NCI-H2081 (cell line): ENCODE measurements around the gene UPP1.
A peak's percentile ranks its signal among the peaks of the same experiment; 100 is the strongest.
"Not testable (repeated sequence)": the region's sequence is repeated elsewhere in the genome, so short reads cannot be mapped to it uniquely, and the experiment has no call there.

Source experiments
- DNase-seq, 2 experiments: peaks; one replicate each; lab custom pipeline; 2025; lab: John Stamatoyannopoulos, UW

Gene UPP1

DNA sequence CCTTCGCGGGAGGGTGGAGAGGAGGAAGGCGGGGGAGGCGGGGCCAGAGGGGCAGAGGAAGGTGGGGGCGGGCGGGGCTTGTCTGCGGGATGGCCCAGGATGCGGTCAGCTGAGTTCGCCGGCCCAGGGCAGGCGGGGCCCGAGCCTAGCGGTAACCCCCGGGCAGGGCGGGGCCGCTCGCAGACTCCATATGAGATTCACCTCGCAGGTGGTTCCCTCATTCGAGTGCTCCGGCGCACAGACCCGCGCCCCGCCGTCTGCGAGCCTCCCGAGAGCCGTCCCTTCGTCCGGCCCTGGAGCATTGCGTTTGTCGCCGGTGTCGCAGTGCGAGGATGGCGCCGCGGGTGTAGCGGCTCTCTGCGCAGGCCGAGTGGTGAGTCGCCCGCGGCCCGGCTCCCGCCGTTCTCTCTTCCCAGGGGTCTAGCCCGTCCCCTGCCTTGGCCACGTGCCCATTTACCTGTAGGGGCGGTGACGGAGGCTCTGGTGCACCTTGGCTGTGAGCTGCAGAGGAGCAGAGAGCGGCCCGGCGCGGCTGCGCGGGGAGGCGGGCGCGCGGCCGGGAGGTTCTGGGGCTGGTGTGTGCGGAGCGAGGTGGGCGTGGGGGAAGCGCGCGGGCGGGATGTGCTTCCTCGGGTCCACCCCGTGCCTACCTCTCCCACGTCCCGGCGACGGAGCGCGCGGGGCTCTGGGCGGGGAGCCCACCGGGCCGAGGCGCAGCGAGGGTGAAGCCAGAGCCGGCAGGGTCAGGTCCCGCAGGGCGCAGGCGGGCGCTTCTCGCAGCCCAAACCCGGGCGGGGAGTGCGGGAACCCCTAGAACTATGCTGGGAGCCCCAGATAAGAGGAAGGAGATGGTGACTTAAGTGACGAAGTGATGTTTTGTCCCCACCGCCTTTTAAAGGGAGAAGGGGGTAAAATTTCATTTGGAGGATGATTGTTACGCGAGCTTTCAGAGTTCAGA, at the start of gene UPP1:
TSS of gene UPP1 (plus strand) at position 220 of the 958 bp plus-strand sequence. CDS start 5,519 bp downstream, outside the sequence.
- peak; percentile 74 to 75 for DNase-seq

DNA sequence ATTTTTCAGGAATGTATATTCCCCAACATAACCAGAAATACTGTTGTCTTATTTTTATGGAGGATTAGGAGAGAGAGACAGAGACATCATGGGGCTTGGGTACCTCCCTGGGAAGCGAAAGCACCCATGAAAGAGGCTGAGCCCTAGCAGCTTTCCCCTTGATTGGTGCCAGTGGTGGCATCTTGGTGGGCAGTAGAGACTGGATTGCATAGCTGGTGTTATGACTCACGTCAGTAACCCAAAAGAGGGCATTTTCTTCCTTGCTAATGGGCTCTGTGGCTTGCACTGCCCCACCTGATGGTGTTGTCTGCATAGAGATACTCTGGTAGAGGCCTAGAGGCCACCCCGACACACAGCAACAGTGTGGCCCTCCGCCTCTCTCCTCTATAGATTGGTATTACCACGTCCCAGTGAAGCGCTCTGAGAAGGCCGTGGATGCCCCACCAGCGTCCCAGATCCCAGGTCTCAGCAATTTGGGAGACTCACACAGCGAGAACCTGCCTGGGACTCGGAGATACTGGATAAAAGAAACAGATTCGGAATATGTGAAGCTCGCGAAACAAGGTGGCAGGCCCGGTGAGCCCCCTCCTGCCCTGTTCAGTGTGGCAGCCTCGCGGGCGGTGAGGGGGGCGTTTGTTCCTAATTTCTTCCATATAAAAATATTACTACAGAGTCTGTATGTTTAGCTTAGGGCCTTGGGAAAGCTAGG, 48.0 kb upstream of the UPP1 start:
- DNase-seq: no peak

DNA sequence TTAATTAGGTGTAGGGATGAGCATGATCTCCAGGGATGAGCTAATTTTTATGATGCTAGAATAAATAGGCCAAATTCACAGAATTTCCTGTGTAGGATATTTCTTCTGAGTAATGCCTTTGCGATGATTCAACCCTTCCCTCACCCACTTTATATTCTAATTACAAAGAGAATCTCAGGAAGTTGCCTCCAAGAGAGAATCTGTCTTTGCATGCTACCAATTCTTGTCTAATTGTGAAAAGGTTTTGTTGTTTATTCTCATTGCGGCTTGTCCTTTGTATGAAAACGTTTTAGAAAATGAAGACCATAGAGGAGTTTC, 47.5 kb upstream of the UPP1 start:
- DNase-seq: no peak

DNA sequence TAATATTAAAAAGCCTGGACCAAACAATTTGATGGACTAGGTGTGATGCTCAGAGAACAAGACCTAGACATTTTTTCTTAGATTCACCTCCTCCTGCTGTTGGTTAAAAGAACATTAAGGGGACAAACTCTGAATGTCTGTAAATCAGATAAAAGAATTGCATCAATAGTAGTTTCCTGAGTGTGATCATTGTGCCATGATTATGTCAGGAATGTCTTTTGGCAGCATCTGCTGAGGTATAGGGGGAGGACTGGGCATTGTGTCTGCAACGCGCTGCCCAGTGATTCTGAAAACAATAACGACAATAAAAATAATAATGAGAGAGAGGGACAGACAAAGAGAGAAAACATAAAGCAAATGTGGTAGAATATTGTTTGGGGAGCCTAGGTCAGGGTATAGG, 46.8 kb upstream of the UPP1 start:
- DNase-seq: no peak

DNA sequence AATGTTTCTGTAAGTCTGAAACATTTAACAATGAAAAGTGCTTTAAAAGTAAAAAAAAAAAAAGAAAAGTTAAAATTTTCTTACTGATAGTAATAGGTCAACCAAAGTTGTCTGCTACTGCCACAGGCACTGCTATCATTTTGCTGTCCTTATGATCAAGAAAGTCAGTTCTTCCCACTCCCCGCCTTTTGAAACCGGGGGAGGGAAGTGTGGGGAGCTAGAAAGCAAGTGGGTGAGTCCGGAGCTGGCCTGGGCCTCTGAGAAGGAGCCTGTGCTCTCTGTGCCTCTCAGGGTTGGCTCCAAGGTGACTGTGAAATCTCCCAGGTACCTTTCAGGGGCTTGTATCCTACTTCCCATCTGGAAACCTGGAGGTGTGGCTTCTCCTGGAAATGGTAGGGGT, 46.4 kb upstream of the UPP1 start:
- DNase-seq: no peak

DNA sequence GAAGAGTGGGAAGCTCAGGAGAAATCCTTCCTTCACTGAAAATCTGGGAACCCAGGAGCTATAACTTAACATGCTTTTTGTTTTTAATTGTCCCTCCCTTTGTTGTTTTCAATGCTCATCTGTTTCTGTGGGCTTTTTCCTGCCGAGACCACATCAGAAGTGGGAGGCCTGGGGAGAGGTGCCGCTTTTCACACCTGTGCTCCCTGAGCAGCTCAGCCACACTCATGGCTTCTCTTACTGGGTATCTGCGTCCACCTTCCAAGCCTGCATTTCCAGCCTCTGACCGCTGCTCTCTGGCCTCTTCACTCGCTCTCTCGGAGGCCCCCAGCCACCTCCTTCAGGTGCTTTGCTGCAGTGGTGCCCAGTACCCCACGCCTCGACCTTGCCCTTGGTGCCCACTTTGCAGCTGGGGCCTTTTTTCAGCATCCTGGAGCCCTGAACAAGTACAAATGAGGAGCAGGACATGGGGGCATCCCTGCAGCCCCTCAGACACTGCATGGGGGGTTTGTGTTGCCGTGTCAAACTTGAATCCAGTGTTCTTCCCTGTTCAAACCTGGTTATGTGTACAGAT, 43.8 kb upstream of the UPP1 start:
- no peak for DNase-seq

DNA sequence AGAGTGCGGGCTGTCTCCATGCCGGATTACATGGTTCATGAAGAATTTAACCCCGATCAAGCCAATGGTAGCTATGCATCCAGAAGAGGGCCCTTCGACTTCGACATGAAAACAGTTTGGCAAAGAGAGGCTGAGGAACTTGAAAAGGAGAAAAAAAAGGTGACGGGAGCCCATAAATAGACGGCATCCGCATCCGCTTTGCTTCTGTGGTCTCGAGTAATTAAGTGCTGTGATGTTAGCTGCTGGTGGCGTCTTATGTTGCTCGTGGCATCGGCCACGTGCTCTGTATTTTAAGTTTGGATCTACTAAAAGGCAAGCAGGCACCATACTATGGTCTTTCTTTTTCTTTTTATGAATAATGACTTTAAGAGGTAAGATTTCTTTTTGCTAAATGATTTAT, 42.6 kb upstream of the UPP1 start:
- no peak for DNase-seq

GRCh38 chr7:48048113-48048512, 41.0 kb upstream of the UPP1 start:
- no peak for DNase-seq

GRCh38 chr7:48049850-48050249, 39.2 kb upstream of the UPP1 start:
- DNase-seq: no peak

- no peak for DNase-seq
Measured at GRCh38 chr7:48052748-48053147, 36.3 kb upstream of the UPP1 start.

GRCh38 chr7:48053736-48054135, 35.3 kb upstream of the UPP1 start:
- no peak for DNase-seq

DNA sequence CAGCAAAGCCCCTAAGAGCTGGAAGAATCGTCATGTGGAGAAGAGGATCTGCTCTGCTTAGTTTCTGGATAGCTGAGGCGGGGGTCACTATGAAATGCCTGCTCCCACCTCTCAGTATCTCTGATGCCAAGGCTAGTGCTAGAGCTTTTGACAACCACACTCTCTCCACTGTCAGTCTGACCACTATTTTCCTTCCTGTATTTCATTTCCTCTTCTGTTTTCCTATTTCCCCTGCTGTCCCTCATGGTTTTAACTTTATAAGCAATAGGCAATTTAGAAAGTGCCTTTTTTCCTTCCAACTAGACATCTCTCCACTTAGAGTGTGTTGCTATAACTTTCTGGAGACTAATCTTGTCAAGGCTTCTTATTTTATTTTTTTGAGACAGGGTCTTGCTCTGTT, 30.1 kb upstream of the UPP1 start:
- no peak for DNase-seq

DNA sequence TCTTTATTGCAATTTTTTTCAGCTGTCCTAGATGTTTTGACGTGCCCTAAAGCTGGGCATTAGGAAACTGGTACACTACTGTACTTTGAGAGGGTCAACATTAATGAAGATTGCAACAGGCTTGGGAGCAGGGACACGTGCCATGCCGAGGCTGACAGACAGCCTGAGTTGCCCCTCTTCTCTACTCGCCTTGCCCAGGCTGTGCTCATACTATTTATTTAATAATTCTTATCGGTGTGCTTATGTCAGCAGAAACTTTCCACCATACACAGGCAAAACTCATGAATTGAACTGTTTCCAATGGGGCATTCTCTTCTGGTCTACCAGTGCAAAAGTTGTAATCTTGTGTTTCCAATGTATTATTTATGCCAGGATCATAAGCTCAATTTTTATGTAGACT, 29.4 kb upstream of the UPP1 start:
- DNase-seq: no peak

DNA sequence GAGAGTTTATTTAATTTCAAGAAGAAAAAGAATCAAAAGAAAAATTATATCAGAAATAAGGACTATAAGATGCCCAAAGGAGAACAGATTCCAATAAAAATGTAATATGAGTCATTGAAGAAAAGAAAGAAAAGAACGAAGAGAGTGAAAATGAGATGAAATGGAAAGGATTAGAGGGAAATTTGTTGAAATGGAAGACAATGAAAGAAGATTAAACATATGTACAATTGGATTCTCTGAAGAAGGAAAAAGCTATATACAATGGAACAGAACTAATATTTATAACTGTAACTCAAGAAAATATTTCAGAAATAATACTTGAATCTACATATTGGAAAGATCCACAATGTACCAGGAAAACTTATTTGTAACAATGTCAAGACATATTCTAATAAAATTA, 25.1 kb upstream of the UPP1 start:
- no peak for DNase-seq

DNA sequence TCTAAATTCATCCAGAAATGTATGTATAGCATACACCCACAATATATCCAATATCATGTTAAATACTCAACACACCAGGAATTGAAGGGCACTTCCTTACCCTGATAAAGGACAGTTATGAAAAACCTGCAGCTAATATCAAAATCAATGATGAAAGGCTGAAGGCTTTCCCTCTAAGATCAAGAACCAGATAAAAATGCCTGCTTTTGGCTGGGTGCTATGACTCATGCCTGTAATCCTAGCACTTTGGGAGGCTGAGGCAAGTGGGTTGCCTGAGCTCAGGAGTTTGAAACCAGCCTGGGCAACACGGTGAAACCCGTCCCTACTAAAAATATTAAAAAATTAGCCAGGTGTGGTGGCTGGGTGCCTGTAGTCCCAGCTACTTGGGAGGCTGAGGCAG, 21.6 kb upstream of the UPP1 start:
- no peak for DNase-seq

DNA sequence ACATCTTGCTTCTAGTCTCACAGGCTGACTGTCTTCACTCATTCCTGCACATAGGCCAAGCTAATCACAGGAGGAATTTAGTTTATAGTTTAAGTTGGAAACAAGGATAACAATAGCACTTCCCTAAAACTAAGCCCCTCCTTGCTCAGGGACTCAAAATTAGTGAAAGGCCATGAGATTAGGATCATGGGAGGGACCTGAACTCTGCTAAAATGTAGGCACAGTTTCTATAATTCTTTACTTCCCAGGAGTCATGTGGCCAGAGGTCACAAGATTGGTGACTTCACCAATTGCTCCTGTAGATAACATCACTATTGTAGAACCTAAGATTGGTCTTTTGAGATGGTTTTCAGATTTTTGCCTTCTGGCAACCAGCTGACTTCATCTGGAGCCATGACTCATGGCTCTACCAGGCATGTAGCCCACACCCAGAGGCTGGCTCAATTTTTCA, 14.8 kb upstream of the UPP1 start:
- DNase-seq: no peak

DNA sequence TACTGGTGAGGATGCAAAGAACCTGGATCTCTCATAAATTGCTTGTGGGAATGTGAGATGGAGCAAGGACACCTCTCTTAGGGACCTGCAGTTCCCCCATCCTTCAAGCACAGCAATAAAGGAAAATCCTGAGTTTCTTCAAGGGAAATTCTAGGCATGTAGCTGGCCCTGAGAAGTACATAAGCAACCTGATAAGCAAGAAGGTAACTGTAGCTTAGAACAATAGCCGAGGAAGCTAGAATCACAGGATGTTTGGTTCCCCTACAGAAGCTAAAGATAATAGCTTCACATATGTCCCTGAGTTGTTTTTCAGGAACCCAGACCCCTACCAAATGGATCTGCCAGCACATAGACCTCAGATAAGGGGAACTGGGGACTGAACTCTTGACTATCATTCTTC, 11.6 kb upstream of the UPP1 start:
- DNase-seq: no peak

- peak in 1 of 2 experiments; percentile 25 for DNase-seq
Measured at GRCh38 chr7:48078470-48078869, 10.6 kb upstream of the UPP1 start.

DNA sequence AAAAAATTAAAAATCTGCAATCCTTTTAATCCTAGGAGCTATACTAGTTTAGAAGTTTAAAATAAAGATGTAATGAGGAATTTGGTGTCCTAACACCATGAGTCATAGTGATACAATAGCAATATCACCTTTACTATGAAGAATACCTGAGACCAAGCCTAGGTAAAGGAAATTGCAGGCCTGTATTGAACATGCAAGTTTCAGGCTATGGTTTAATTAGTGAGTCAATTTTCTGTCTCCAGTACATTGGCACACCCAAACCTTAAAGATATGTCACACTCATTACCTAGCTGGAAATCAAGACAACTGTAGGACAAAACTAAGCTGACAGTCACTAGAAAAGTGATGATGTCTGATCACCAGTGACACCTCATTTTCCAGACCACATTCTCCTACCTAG, 6.7 kb upstream of the UPP1 start:
- DNase-seq: not testable (repeated sequence)

GRCh38 chr7:48083114-48083830, 5.8 kb upstream of the UPP1 start:
- no peak for DNase-seq

DNA sequence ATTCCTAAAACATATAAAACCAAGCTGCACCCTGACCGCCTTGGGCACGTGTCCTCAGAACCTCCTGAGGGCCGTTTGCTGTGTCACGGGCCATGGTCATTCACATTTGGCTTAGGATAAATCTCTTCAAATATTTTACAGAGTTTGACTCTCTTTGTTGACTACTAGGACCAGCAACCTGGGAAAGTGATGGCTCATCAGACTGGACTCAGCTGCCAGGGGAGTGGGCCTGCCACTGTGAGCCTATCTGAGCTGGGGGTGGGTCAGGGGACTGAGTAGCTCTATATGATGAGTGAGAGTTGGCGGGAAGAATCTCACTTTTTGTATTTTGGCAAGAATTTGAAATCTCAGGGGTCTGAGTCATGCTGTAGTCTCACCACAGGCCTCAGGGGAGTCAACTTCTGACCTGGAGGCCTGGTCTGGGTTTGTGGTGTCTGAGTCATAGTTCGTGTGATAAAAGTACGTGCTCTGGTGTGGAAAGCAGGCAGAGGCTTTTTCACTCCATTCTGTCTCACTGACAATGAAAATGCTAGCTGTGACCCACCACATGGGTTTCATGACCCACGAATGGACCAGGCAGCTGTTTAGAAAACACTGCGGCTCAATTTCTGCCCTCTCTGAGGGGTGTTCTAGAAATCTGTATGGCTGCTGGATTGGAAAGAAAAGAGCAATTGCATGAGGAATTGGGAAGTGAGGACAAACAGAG, 4.2 kb upstream of the UPP1 start:
- no peak for DNase-seq

GRCh38 chr7:48085433-48085791, 3.7 kb upstream of the UPP1 start:
- no peak for DNase-seq
